ENCODE measurements around the gene EIF4G2.

DNA sequence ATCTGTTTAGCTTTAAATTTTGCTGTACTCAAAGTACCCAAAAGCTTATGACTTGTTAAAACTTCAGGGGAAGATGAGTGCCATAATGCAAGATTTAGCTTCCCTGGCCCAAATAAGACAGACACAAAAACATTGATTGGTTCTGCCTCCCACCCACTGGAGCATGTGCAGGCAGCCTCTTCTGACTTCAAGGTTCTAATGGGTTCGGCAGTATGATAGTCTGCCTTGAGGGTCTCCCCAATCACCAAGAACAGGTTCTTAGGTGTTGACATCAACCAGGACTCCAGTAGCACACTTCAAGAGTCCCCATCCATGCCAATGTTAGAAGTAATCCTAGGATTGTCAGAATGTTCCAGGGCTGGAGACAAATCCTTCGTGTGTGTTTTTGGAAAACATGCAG, 12.5 kb downstream of the EIF4G2 start:
- TF ChIP-seq ZNF544 (tag by site-specific recombination; IDR thresholded peaks at IDR 0.05) = no peak
- no peak for TF ChIP-seq ZNF202 (tag by site-specific recombination; IDR thresholded peaks at IDR 0.05; ENCODE audit: borderline replicate concordance)
- TF ChIP-seq, protein P1, sequence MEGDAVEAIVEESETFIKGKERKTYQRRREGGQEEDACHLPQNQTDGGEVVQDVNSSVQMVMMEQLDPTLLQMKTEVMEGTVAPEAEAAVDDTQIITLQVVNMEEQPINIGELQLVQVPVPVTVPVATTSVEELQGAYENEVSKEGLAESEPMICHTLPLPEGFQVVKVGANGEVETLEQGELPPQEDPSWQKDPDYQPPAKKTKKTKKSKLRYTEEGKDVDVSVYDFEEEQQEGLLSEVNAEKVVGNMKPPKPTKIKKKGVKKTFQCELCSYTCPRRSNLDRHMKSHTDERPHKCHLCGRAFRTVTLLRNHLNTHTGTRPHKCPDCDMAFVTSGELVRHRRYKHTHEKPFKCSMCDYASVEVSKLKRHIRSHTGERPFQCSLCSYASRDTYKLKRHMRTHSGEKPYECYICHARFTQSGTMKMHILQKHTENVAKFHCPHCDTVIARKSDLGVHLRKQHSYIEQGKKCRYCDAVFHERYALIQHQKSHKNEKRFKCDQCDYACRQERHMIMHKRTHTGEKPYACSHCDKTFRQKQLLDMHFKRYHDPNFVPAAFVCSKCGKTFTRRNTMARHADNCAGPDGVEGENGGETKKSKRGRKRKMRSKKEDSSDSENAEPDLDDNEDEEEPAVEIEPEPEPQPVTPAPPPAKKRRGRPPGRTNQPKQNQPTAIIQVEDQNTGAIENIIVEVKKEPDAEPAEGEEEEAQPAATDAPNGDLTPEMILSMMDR (tag by site-specific recombination; IDR thresholded peaks at IDR 0.05) = no peak
- no peak for TF ChIP-seq ZNF416 (tag by site-specific recombination; IDR thresholded peaks at IDR 0.05)
- TF ChIP-seq GLI4 (tag by site-specific recombination; IDR thresholded peaks at IDR 0.05) = no peak
- TF ChIP-seq ZNF274 (IDR thresholded peaks at IDR 0.05; ENCODE audit: low read length) = no peak
- TF ChIP-seq ZNF274 (tag by site-specific recombination; IDR thresholded peaks at IDR 0.05; ENCODE audit: borderline replicate concordance) = no peak
- no peak for TF ChIP-seq ZNF521 (tag by site-specific recombination; IDR thresholded peaks at IDR 0.05)
- no peak for TF ChIP-seq ZNF707 (tag by site-specific recombination; IDR thresholded peaks at IDR 0.05)
- no peak for TF ChIP-seq BCL11B (tag by site-specific recombination; IDR thresholded peaks at IDR 0.05; ENCODE audit: low read depth)
- TF ChIP-seq ZNF184 (tag by site-specific recombination; IDR thresholded peaks at IDR 0.05) = no peak
- no peak for TF ChIP-seq ZNF76 (tag by site-specific recombination; IDR thresholded peaks at IDR 0.05; ENCODE audit: borderline replicate concordance, low read depth)
- no peak for TF ChIP-seq ZNF223 (tag by site-specific recombination; IDR thresholded peaks at IDR 0.05)

Data from HEK293 (cell line).